Activated T-cell treated with anti-CD3 and anti-CD28 coated beads for 24 hours (primary cell): ENCODE measurements around the gene MTA1.

Experiments
- DNase-seq: peaks from one replicate; pipeline ENCODE4 v3.0.0-alpha.2; 2020; ENCODE audit warnings: low read depth

MTA1 gene

GRCh38 chr14:105410642-105411016, 9.0 kb upstream of the MTA1 start:
- no peak for DNase-seq

- no peak for DNase-seq
These were observed 8.3 kb upstream of the MTA1 start for GRCh38 chr14:105411017-105411941.

- no peak for DNase-seq
These were observed 7.4 kb upstream of the MTA1 start for GRCh38 chr14:105411985-105412770.

- no peak for DNase-seq
These were observed 6.7 kb upstream of the MTA1 start for GRCh38 chr14:105412771-105413543.

GRCh38 chr14:105413544-105413886, 6.1 kb upstream of the MTA1 start:
- DNase-seq: no peak

GRCh38 chr14:105414456-105415371, 4.9 kb upstream of the MTA1 start:
- peak; percentile 64 for DNase-seq

GRCh38 chr14:105415481-105416428, 3.9 kb upstream of the MTA1 start:
- no peak for DNase-seq

- no peak for DNase-seq
These were observed 3.0 kb upstream of the MTA1 start for GRCh38 chr14:105416671-105417070.

GRCh38 chr14:105417690-105418121, 1.9 kb upstream of the MTA1 start:
- no peak for DNase-seq

GRCh38 chr14:105418269-105419194, 1.1 kb upstream of the MTA1 start:
- no peak for DNase-seq

GRCh38 chr14:105420101-105420973, 710 bp downstream of the MTA1 start:
- no peak for DNase-seq

GRCh38 chr14:105420974-105421674, 1.5 kb downstream of the MTA1 start:
- no peak for DNase-seq

GRCh38 chr14:105421723-105422615, 2.3 kb downstream of the MTA1 start:
- DNase-seq: no peak

GRCh38 chr14:105422695-105423487, 3.3 kb downstream of the MTA1 start:
- no peak for DNase-seq

- DNase-seq: no peak
These were observed 4.0 kb downstream of the MTA1 start for GRCh38 chr14:105423488-105424195.
